K562 (cell line): ENCODE measurements around the gene ZCWPW1. TPM values are rescaled to one million over a fixed set of nuclear protein-coding genes. Genes with fewer than 3 reads are reported as not detected.

Experiments used
- CREM ChIP-seq: IDR thresholded peaks from 2 replicates; pipeline ENCODE4 v1.6.1; 2014; ENCODE audit warnings: antibody characterized with exemption, low read depth
- EWSR1 ChIP-seq: fragments of 450-650 bp; IDR thresholded peaks from 2 replicates; pipeline ENCODE4 v1.6.1; 2018; ENCODE audit warnings: borderline replicate concordance, mild to moderate bottlenecking, low read depth, moderate library complexity; ENCODE audit not compliant: partially characterized antibody
- JUND ChIP-seq, 2 experiments: IDR thresholded peaks; 2 replicates in 1 of 2; 3 replicates in 1 of 2; pipeline ENCODE4 v1.6.1; 2011; ENCODE audit warnings: borderline replicate concordance in 2 of 2, low read depth in 2 of 2, low read length in 2 of 2, improper control_type of control experiment in 1 of 2, missing biosample characterization in 1 of 2, missing genetic modification characterization in 1 of 2, missing genetic modification reagents in 1 of 2
- KAT2B ChIP-seq: IDR thresholded peaks from one replicate; pipeline ENCODE4 v1.6.1; 2012; ENCODE audit warnings: low read depth, mild to moderate bottlenecking, control low read depth, inconsistent platforms, low read length, moderate library complexity
- L3MBTL2 ChIP-seq: fragments of 450-650 bp; IDR thresholded peaks from 2 replicates; pipeline ENCODE4 v1.6.1; 2016; ENCODE audit warnings: mild to moderate bottlenecking, moderate library complexity
- POLR2G ChIP-seq: fragments of 200-400 bp; formaldehyde crosslinking; IDR thresholded peaks from 2 replicates; pipeline ENCODE4 v1.6.1; 2017; ENCODE audit warnings: low read depth, mild to moderate bottlenecking, antibody characterized with exemption, low read length, moderate library complexity
- TEAD4 ChIP-seq, 2 experiments: sonication (generic) in 1 of 2; formaldehyde crosslinking in 1 of 2; IDR thresholded peaks; 2 replicates each; pipeline versions ENCODE4 v1.6.1 to v1.8.0; 2012 to 2022; ENCODE audit warnings: borderline replicate concordance in 1 of 2, inconsistent platforms in 1 of 2, low read length in 1 of 2, mild to moderate bottlenecking in 1 of 2, missing genetic modification reagents in 1 of 2
- ZFP1 ChIP-seq: fragments of 450-650 bp; formaldehyde crosslinking; IDR thresholded peaks from 2 replicates; pipeline ENCODE4 v1.4.0; 2020; ENCODE audit warnings: mild to moderate bottlenecking, mixed read lengths
- ZNF408 ChIP-seq: fragments of 250-450 bp; sonication (Bioruptor Pico); IDR thresholded peaks from 2 replicates; pipeline ENCODE4 v1.4.0; 2020; ENCODE audit warnings: low read depth, mild to moderate bottlenecking, moderate library complexity
- polyA plus RNA-seq, 8 experiments: library from polyadenylated mRNA; depleted of rRNA in 4 of 8; stranded (reverse) in 5 of 8; unstranded in 3 of 8; fragments of >200 nt; fragmentation: Nextera tagmentation in 2 of 8; fragmentation: Illumina TruSeq in 1 of 8; extraction: Ambion mirVana in 2 of 8; extraction: Trizol in 1 of 8; gene quantifications; 2 replicates each; pipeline versions ENCODE4 v1.2.1 to v1.2.3, GENCODE V29; 2011 to 2014; ENCODE audit warnings: inconsistent platforms in 1 of 8, missing spikeins in 1 of 8
- total RNA-seq, 7 experiments: library from RNA; depleted of rRNA in 6 of 7; stranded (reverse); fragments of >200 nt in 6 of 7; fragmentation: Illumina TruSeq in 2 of 7; extraction: Trizol in 2 of 7; gene quantifications; 2 replicates each; pipeline versions ENCODE4 v1.2.1 to v1.2.3, GENCODE V29; 2011 to 2021; ENCODE audit warnings: low replicate concordance in 1 of 7
- TF ChIP-seq, protein P1 (sequence below): fragments of 450-650 bp; formaldehyde crosslinking; IDR thresholded peaks from 2 replicates; pipeline ENCODE4 v1.4.0; 2020; ENCODE audit warnings: mild to moderate bottlenecking, moderate library complexity
- TF ChIP-seq, protein P2 (sequence below), 2 experiments: fragments of 150-350 bp in 1 of 2; IDR thresholded peaks; 2 replicates each; pipeline ENCODE4 v1.6.1; 2012 to 2016; ENCODE audit warnings: low read depth in 2 of 2, low read length in 2 of 2, mild to moderate bottlenecking in 1 of 2, moderate library complexity in 1 of 2
- TF ChIP-seq, protein P3 (sequence below): fragments of 200-800 bp; sonication (Bioruptor generic); IDR thresholded peaks from 2 replicates; pipeline ENCODE4 v1.6.1; 2016; ENCODE audit warnings: missing genetic modification characterization, missing compliant biosample characterization
- TF ChIP-seq, protein P4 (sequence below): sonication (generic); formaldehyde crosslinking; IDR thresholded peaks from 2 replicates; pipeline ENCODE4 v1.5.0; 2020; ENCODE audit warnings: missing genetic modification reagents
- TF ChIP-seq, protein P5 (sequence below): sonication (generic); formaldehyde crosslinking; IDR thresholded peaks from 2 replicates; pipeline ENCODE4 v1.8.0; 2022; ENCODE audit warnings: missing genetic modification reagents, mild to moderate bottlenecking, moderate library complexity, borderline replicate concordance

Gene ZCWPW1
- total and polyA plus RNA-seq, 9 of the 15 experiments (the other 6 are each of a cell fraction or from before 2014, with no cell fraction given), result 0.18 to 1.7 (median 1.2) TPM

DNA sequence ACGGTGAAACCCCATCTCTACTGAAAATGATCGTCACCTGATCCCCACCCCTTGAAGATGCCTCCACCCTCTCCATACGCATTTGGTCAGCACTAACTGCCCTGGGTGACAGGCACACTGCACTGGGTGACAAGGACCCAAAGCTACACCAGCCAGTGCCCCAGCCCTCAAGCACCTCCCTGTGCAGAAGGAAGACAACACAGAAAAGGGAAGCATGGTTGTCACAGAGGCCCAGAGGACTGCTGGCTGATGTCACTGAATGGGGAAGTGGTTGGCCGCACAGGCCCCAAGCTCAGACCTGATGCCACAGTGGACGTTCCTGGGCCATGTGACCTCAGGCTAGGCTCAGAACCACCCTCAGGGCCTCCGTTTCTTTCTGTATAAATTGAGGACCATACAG is 59.4 kb downstream of the ZCWPW1 start (continued):
- TF ChIP-seq, protein P1, sequence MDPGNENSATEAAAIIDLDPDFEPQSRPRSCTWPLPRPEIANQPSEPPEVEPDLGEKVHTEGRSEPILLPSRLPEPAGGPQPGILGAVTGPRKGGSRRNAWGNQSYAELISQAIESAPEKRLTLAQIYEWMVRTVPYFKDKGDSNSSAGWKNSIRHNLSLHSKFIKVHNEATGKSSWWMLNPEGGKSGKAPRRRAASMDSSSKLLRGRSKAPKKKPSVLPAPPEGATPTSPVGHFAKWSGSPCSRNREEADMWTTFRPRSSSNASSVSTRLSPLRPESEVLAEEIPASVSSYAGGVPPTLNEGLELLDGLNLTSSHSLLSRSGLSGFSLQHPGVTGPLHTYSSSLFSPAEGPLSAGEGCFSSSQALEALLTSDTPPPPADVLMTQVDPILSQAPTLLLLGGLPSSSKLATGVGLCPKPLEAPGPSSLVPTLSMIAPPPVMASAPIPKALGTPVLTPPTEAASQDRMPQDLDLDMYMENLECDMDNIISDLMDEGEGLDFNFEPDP (CRISPR knock-in tag), result no peak
- TF ChIP-seq POLR2G (peak; percentile 71), KAT2B (no peak), EWSR1 (no peak), L3MBTL2 (peak; percentile 65), ZFP1 (CRISPR knock-in tag) (no peak), CREM (peak; percentile 61), ZNF408 (CRISPR knock-in tag) (no peak), JUND (IDR thresholded peaks at IDR 0.05; ENCODE audit: borderline replicate concordance, low read depth, low read length) (peak; percentile 46; the same call in 1 of the 2 replicates), JUND (tag; IDR thresholded peaks at IDR 0.05; ENCODE audit: borderline replicate concordance, low read depth, low read length) (peak; percentile 61; the same call in 1 of the 3 replicates), TEAD4 (IDR thresholded peaks at IDR 0.05; ENCODE audit: low read length) (peak; percentile 23; the same call in 1 of the 2 replicates), TEAD4 (CRISPR knock-in tag; IDR thresholded peaks at IDR 0.05; ENCODE audit: borderline replicate concordance) (no peak)
- TF ChIP-seq, protein P2, sequence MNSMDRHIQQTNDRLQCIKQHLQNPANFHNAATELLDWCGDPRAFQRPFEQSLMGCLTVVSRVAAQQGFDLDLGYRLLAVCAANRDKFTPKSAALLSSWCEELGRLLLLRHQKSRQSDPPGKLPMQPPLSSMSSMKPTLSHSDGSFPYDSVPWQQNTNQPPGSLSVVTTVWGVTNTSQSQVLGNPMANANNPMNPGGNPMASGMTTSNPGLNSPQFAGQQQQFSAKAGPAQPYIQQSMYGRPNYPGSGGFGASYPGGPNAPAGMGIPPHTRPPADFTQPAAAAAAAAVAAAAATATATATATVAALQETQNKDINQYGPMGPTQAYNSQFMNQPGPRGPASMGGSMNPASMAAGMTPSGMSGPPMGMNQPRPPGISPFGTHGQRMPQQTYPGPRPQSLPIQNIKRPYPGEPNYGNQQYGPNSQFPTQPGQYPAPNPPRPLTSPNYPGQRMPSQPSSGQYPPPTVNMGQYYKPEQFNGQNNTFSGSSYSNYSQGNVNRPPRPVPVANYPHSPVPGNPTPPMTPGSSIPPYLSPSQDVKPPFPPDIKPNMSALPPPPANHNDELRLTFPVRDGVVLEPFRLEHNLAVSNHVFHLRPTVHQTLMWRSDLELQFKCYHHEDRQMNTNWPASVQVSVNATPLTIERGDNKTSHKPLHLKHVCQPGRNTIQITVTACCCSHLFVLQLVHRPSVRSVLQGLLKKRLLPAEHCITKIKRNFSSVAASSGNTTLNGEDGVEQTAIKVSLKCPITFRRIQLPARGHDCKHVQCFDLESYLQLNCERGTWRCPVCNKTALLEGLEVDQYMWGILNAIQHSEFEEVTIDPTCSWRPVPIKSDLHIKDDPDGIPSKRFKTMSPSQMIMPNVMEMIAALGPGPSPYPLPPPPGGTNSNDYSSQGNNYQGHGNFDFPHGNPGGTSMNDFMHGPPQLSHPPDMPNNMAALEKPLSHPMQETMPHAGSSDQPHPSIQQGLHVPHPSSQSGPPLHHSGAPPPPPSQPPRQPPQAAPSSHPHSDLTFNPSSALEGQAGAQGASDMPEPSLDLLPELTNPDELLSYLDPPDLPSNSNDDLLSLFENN (IDR thresholded peaks at IDR 0.05; ENCODE audit: low read depth in 2 of 2, low read length in 2 of 2), result no peak
- TF ChIP-seq, protein P3, sequence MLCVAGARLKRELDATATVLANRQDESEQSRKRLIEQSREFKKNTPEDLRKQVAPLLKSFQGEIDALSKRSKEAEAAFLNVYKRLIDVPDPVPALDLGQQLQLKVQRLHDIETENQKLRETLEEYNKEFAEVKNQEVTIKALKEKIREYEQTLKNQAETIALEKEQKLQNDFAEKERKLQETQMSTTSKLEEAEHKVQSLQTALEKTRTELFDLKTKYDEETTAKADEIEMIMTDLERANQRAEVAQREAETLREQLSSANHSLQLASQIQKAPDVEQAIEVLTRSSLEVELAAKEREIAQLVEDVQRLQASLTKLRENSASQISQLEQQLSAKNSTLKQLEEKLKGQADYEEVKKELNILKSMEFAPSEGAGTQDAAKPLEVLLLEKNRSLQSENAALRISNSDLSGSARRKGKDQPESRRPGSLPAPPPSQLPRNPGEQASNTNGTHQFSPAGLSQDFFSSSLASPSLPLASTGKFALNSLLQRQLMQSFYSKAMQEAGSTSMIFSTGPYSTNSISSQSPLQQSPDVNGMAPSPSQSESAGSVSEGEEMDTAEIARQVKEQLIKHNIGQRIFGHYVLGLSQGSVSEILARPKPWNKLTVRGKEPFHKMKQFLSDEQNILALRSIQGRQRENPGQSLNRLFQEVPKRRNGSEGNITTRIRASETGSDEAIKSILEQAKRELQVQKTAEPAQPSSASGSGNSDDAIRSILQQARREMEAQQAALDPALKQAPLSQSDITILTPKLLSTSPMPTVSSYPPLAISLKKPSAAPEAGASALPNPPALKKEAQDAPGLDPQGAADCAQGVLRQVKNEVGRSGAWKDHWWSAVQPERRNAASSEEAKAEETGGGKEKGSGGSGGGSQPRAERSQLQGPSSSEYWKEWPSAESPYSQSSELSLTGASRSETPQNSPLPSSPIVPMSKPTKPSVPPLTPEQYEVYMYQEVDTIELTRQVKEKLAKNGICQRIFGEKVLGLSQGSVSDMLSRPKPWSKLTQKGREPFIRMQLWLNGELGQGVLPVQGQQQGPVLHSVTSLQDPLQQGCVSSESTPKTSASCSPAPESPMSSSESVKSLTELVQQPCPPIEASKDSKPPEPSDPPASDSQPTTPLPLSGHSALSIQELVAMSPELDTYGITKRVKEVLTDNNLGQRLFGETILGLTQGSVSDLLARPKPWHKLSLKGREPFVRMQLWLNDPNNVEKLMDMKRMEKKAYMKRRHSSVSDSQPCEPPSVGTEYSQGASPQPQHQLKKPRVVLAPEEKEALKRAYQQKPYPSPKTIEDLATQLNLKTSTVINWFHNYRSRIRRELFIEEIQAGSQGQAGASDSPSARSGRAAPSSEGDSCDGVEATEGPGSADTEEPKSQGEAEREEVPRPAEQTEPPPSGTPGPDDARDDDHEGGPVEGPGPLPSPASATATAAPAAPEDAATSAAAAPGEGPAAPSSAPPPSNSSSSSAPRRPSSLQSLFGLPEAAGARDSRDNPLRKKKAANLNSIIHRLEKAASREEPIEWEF, result no peak
- TF ChIP-seq, protein P4, sequence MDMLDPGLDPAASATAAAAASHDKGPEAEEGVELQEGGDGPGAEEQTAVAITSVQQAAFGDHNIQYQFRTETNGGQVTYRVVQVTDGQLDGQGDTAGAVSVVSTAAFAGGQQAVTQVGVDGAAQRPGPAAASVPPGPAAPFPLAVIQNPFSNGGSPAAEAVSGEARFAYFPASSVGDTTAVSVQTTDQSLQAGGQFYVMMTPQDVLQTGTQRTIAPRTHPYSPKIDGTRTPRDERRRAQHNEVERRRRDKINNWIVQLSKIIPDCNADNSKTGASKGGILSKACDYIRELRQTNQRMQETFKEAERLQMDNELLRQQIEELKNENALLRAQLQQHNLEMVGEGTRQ, result peak; percentile 50; the same call in 1 of the 2 replicates
- TF ChIP-seq, protein P5, sequence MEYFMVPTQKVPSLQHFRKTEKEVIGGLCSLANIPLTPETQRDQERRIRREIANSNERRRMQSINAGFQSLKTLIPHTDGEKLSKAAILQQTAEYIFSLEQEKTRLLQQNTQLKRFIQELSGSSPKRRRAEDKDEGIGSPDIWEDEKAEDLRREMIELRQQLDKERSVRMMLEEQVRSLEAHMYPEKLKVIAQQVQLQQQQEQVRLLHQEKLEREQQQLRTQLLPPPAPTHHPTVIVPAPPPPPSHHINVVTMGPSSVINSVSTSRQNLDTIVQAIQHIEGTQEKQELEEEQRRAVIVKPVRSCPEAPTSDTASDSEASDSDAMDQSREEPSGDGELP, result peak; percentile 18; the same call in 1 of the 2 replicates
